Stimulated activated naive CD4-positive, alpha-beta T cell treated with Interleukin-2 at 50 U/mL for 16 hours (primary cell): Measurements from ENCODE around the gene IRF7.
"Not testable (repeated sequence)": the region's sequence is repeated elsewhere in the genome, so short reads cannot be mapped to it uniquely, and the experiment has no call there.

Experiments
- DNase-seq: peaks from one replicate; lab custom pipeline; 2025; lab: John Stamatoyannopoulos, UW

IRF7 gene

GRCh38 chr11:581342-581741 lies 34.4 kb downstream of the IRF7 start:
- no peak for DNase-seq

DNA sequence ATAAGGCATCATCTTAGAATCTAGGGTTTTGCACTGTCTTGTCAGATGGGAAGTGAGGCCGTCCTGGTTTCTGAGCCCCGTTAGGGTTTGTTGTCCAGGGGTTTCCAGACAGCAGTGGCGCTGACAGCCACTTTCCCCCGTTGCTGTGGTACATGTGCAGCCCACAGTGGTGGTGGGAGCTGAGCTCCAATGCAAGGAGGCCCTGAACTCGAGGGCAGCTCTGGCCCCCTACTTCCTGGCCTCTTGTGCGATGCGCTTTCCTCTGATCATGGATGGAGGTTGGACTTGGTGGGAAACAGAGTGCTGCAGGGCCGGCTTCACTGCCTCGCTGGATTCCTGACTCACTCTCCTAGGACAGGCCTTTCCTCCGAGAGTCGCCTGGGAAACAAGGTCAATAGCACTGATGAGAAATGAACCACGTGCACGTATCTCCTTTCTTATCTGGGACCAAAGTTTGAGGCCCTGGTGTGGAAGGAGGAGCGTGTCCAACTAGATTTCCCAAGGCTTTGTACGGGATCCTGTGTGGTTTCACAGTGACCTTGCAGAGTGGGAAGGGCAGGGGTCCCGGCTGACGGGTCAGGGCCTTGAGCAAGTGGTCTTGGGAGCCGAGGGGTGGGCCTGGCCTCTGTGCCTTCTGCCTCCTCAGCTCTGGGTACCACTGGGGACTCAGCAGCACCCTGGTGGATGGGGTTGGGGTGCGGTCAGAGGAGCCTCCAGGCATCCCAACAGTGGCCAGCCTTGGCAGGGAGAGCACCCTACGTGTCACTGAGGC lies 35.7 kb downstream of the IRF7 start:
- DNase-seq, result no peak

- no peak for DNase-seq
Measured at GRCh38 chr11:578276-579035, 37.3 kb downstream of the IRF7 start.

- DNase-seq, result no peak
Measured at GRCh38 chr11:577611-577894, 38.2 kb downstream of the IRF7 start.

DNA sequence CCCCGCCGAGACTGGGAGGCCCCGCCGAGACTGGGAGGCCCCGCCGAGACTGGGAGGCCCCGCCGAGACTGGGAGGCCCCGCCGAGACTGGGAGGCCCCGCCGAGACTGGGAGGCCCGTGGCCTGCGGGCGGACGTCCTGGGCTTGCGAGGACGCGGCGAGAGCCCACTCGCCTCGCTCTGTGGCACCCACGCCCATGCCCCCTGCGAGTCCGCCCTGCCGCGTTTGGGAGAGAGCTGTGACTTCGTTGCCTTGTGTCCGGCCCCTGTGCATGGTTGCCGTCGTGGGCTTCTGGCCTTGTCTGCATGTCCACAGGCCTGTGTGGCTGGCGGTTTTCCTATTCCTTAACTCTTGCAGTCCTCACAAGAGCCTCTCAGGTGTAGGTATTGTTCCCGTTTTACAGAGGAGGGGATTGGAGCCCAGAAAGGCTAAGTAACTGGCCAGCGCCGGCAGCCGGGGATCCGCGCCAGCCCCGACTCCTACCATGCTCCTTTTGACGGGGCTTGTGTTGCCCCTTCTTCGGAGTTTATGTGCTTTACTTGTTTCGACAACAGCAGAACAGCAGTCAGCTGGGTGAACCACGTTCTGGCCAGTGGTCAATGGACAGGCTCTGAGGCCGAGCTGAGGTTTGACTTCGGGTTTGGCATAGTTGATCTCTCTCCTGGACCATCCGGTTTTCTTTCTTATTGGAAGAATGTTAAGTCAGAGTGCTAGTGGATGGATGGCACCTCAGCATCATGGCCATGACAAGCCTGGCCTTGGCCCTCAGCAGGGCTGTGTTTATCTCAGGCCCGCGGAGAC lies 38.7 kb downstream of the IRF7 start:
- no peak for DNase-seq

GRCh38 chr11:575996-576768 lies 39.6 kb downstream of the IRF7 start, which contains the start of gene PHRF1:
Gene PHRF1 (plus strand): TSS chr11:576470. CDS start chr11:581513, 5,043 bp downstream.
- DNase-seq, result peak; percentile 94

GRCh38 chr11:575313-575995 lies 40.3 kb downstream of the IRF7 start:
- DNase-seq, result no peak

DNA sequence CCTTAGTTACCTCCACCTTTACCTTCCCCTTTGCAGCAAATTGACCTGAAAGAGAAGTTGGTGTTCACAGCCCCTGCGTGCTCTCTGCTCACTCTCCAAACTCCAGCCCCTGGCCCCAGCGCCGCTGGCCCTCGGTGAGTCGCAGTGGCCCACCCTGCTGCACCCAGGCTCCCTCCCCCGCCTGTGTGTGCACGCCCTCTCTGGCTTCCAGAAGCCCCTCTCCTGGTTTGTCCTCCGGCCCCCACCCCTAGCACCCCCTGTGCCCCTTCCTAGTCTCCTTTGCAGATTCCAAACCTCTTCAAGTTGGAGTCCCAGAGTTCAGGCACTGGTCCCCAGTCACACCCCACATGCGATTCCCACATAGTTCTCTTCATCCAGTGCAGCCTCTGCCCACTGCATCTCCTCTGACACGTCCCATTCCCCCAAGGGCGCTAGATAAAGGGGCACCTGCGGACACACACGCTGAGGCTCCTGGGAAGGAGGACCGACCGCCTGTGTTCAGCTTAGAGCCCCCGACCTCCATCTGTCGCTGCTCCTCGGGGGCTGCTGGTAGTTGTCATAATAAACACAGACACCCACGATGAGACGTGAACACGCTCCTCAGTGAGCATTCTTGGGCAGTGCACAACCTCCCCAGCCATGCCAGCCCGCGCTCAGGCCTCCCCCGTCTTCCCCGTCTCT lies 41.0 kb downstream of the IRF7 start:
- DNase-seq, result no peak

GRCh38 chr11:574031-574570 lies 41.6 kb downstream of the IRF7 start:
- DNase-seq, result not testable (repeated sequence)

DNA sequence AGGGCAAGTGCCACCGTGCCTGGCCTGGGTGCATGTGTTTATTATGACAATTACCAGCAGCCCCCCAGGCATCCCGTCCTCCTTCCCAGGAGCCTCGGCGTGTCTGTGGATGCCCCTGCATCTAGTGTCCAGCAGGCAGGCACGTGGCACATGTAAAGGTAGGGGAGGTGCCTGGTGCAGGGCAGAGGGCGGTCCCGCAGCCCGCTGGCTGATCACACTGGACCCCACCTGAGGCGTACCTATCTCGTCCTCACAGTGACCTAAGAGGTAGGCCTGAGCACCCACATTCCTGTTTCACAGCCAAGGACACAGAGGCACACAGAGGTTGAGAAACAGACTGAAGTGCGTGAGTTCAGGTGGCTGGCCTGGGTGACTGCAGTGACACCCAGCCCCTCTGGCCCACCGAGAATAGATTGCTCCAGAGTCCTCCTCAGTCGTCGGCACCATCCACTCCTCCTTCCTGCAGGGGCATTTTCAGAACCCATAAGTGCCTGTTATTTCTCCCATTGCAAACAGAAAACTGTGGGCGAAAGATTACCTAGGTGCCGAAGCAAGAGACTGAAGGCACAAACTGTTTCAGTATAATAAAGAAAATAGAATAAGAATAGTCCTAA lies 42.5 kb downstream of the IRF7 start:
- no peak for DNase-seq

- DNase-seq, result no peak
Measured at GRCh38 chr11:571802-572185, 44.0 kb downstream of the IRF7 start.

DNA sequence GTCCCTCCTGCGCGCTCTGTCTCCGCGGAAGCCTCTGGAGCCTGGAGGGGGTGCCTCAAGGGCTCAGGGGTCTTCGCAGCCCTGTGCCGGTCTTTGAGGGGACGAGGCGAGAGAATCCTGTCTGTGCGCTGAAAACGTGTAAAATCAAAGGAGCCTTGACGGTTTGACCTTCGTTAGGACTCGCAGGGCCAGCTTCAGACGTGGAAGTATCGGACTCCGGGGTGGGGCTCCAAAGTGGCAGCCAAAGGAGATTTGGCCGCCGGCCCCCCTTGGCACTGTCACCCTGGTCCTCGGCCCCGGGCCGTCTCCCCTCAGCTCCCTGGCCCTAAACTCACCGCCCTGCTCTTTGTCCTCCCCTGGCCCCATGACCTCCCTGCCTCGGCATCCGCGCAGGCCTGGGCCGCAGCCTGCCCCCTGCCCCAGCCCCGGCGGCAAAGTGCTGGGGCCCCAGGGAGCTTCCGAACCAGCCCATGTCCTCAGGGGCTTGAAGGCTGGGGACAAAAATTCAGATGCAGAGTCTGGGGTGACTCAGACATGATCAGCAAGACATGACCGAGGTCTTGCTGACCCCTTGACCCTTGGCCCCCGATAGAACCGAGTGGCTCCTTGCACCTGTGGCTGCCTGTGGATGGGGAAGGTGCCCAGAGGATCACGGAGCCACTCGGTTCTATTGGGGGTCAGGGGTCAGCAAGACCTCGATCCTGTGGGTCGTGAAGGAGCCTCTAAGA lies 46.4 kb downstream of the IRF7 start:
- no peak for DNase-seq

DNA sequence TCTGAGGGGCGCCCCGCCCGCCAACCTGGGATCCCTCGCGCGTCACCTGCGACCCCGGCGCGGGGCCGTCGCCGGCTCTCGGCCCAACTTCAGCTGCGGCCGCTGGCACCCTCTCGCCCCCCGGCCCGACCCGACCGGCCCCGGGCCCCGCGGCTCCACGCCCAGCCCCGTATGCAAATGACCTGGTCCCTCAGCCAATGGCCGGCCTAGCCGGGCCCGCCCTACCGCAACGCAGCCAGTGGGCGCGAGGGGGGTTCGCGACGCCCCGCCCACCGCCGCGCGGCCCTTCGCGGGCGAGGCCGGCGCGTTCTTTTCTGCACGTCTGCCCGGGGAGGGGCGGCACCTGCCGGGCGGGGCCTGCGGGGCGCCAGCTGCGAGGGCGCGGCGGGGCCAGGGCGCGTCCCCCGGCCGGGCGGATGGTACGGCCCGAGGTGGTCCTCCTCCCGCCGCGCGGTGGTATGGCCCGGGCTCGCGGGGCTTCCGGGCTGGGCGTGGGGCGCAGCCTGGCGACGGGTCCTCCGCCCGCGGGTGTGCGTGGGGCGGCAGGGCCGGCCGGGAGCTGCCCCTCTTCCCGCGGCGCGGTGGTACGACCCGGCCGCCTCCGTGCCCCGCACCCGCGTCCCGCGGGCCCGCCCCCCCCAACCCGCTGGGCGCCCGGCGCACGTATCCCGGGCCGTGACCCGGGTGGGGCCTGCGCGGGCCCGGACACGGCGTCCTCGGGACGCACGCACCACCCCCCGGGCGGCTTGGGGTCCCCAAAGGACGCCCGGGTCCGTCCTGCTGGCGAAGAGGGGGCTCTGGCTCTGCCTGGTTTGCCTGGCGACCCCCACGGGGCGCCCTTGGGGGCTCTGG lies 47.2 kb downstream of the IRF7 start:
- DNase-seq, result peak; percentile 88

DNA sequence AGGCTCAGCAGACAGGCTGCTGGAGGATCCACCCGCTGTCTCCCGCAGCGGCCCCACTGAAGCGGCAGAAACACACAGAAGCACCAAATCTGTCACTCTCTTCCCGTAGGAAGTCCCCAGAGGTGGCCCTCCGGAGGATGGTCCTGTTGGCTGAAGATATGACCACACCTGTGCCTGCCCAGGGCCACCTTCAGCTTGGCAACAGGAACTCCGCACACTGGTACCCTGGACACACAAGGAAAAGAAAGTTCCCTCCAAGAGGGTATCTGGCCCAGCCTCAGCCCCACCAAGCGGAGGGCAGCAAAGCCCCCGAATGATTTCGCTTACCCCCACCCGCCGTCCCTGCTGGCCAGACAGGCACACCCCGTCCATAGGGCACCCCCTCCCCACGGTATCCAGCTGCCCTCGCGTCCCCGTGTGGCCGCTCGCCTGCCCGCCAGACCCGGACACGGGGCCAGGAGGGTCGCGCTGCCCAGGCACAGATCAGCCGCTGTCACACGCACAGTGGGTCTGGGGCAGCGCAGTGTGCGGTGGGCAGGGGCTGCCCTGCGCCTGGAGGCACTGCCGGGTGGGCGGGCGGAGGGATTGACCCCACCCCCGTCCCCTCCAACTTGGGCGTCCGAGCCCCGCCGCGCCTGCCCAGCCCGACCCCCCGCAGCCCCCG lies 48.0 kb downstream of the IRF7 start:
- DNase-seq, result no peak

DNA sequence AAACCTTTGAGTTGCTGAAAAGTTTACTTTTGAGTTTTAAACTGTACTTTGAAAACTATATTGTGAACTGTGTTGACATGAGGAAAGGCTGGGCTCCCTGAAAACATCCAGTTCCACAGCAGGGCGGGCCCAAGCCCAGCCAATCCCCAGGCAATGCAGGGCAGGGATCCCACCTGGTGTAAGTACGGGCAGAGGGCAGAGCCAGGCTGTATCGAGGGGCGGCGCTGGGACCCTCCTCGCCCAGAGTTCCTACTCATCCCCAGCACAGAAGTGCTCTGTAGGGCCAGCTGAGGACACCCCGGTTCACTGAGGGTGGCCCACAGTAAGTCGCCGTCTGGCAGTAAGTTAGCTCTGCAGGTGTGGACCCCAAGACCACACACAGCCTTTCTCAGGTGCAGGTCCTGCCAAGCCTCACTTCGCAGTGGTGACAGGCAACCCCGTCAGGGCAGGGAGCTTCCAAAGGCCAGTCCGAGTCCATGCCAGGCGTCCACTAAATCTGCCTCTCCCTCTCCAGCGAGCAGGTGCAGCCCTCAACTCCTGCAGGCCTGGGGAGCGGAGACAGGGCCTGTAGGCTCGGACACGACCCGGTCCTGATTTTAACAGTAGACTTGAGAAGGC lies 48.6 kb downstream of the IRF7 start:
- DNase-seq, result no peak

DNA sequence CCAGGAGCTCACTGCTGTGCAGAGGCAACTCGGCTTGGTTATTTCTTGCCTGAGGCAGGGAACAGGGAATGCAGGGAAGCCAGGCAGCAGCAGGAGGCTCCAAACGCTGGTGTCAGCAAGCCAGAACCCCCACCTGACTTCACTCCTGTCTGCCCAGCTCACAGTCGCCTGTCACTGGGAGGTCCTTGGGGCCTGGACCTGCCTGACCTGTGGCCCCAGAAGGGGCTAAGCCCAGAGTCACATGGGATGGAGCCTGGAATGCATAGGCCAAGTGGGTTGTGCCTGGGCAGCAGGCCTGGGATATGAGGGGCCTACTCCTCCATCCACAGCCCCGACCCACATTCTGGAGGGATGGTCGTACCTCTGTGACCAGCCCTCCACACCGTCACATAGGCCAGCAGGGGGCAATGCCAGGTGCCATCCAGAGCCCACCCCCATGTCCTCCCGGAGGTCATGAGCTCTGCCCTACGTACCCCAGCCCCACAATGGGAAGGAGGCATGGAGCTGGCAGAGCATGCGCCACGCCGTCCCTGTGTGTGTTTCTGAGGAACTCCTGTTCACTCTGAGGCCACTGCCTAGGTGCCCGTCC lies 49.7 kb downstream of the IRF7 start:
- no peak for DNase-seq
